Kidney (tissue), 14 donors: Measurements from ENCODE around the gene SUMO3. TPM values are rescaled to one million over a fixed set of nuclear protein-coding genes. Genes with fewer than 3 reads are reported as not detected.

ENCODE experiments used
- DNase-seq, 5 donors: peaks; one replicate each; pipeline ENCODE4 v3.0.0-alpha.2; 2013 to 2020
- FAIRE-seq: peaks from 2 replicates; lab custom pipeline; 2012; peaks lifted over from hg19 to GRCh38; lab: Jason Lieb, UNC
- H3K27ac ChIP-seq, 2 donors: one replicate each; pipeline ENCODE4 v1.7.0; 2013; ENCODE audit warnings: low read depth in 2 of 2, low read length in 2 of 2, inconsistent platforms in 1 of 2
- H3K27me3 ChIP-seq: one replicate; pipeline ENCODE4 v1.7.1; 2013; ENCODE audit warnings: low read length, inconsistent platforms; ENCODE audit not compliant: control insufficient read depth, insufficient read depth
- H3K36me3 ChIP-seq, 3 donors: one replicate each; pipeline versions ENCODE4 v1.7.0 to v1.7.1; 2013; ENCODE audit warnings: low read length in 3 of 3, control low read depth in 1 of 3, inconsistent platforms in 1 of 3; ENCODE audit not compliant: insufficient read depth in 3 of 3, control insufficient read depth in 2 of 3
- H3K4me1 ChIP-seq, 3 donors: one replicate each; pipeline versions ENCODE4 v1.7.0 to v1.7.1; 2013; ENCODE audit warnings: low read length in 3 of 3, inconsistent platforms in 1 of 3, low read depth in 1 of 3; ENCODE audit not compliant: control insufficient read depth in 2 of 3, insufficient read depth in 2 of 3
- H3K4me3 ChIP-seq, 3 donors: one replicate each; pipeline versions ENCODE4 v1.7.0 to v1.8.1; 2013; ENCODE audit warnings: low read length in 3 of 3, control low read depth in 1 of 3, inconsistent platforms in 1 of 3
- H3K9ac ChIP-seq, 3 donors: one replicate each; pipeline versions ENCODE4 v1.7.0 to v1.7.1; 2013; ENCODE audit warnings: low read length in 3 of 3, control low read depth in 1 of 3, inconsistent platforms in 1 of 3
- H3K9me3 ChIP-seq, 3 donors: one replicate each; pipeline versions ENCODE4 v1.7.0 to v1.7.1; 2013; ENCODE audit warnings: low read length in 3 of 3, control low read depth in 1 of 3, inconsistent platforms in 1 of 3; ENCODE audit not compliant: control insufficient read depth in 2 of 3, insufficient read depth in 1 of 3
- CTCF ChIP-seq: IDR thresholded peaks from 3 replicates; pipeline ENCODE4 v1.5.1; 2012; ENCODE audit warnings: mild to moderate bottlenecking, moderate library complexity, borderline replicate concordance; ENCODE audit not compliant: insufficient read depth; ENCODE audit errors: extremely low read depth
- intact Hi-C: fragments of 100-400 bp; cut with DNase I; formaldehyde crosslinking; loops from one replicate; pipeline ENCODE4 v1.11.1; 2022
- polyA plus RNA-seq: library from polyadenylated mRNA; stranded (reverse); fragments of 350-450 nt; fragmentation: Illumina TruSeq; extraction: RNeasy Lipid Tissue Mini Kit (QIAGEN cat#74804); gene quantifications from one replicate; pipeline ENCODE4 v1.2.3, GENCODE V29; 2014; ENCODE audit warnings: low read depth, low replicate concordance; ENCODE audit not compliant: insufficient read depth
- total RNA-seq: library from RNA; stranded (reverse); fragmentation: NEBNext Ultra II Directional; extraction: Animal tissue kit (Norgen Biotek cat#: 25700); gene quantifications from one replicate; pipeline ENCODE4 v1.2.1, GENCODE V29; 2021
- donor health status: control.
- donor health status: control.
- donor health status: control.
- donor health status: control.
- donor health status: control.
- donor health status: DM: yes; HTN: yes; CAD: no.
- donor health status: Normal renal cell carcinoma (clear cell type).

The SUMO3 gene
- total and polyA plus RNA-seq, 2 donors from 2014 or later: 88.6 to 89.9 TPM

GRCh38 chr21:44858291-44858690 is 40.4 kb upstream of the SUMO3 start:
- no peaks in the 10 kb centered on the region for H3K27me3 ChIP-seq
- TF ChIP-seq CTCF: no peak
- no peaks in the 10 kb centered on the region for H3K4me1 ChIP-seq
- H3K9ac ChIP-seq: no peak overlapping the region
- no peak overlapping the region for H3K4me3 ChIP-seq
- H3K27ac ChIP-seq: no peak overlapping the region
- H3K36me3 ChIP-seq: peaks cover 0 to 50% (median 30%) of the 10 kb centered on the region in 3 donors
- peak in 1 of 5 donors; percentile 69 for DNase-seq
- intact Hi-C loops: no loop called here
- FAIRE-seq: no peak
- no peaks in the 10 kb centered on the region for H3K9me3 ChIP-seq

GRCh38 chr21:44857127-44857892 is 39.4 kb upstream of the SUMO3 start:
- Histone ChIP-seq H3K9me3 (no peaks in the 10 kb centered on the region), H3K4me1 (no peaks in the 10 kb centered on the region), H3K27me3 (no peaks in the 10 kb centered on the region), H3K4me3 (no peak overlapping the region), H3K36me3 (peaks cover 0 to 49% (median 33%) of the 10 kb centered on the region in 3 donors), H3K9ac (no peak overlapping the region), H3K27ac (no peak overlapping the region)
- intact Hi-C loops: no loop called here
- DNase-seq: peak in 1 of 5 donors; percentile 53
- no peak for FAIRE-seq
- TF ChIP-seq CTCF: no peak

GRCh38 chr21:44856131-44856530 is 38.3 kb upstream of the SUMO3 start:
- H3K36me3 ChIP-seq: peaks cover 0 to 44% (median 31%) of the 10 kb centered on the region in 3 donors
- FAIRE-seq: no peak
- no peak overlapping the region for H3K27ac ChIP-seq
- no peak overlapping the region for H3K4me3 ChIP-seq
- peaks cover 0 to 7% (median 0%) of the 10 kb centered on the region in 3 donors for H3K4me1 ChIP-seq
- intact Hi-C loops: no loop called here
- H3K9me3 ChIP-seq: no peaks in the 10 kb centered on the region
- no peak overlapping the region for H3K9ac ChIP-seq
- no peak for TF ChIP-seq CTCF
- peak in 1 of 5 donors; percentile 63 for DNase-seq
- H3K27me3 ChIP-seq: no peaks in the 10 kb centered on the region
